Stimulated activated CD4-positive, alpha-beta T cell treated with anti-CD3 and anti-CD28 coated beads, Interleukin-4, amount 100 ng/mL, for 24 hours (primary cell): ENCODE results near the gene ALKBH6.
A peak's percentile ranks its signal among the peaks of the same experiment; 100 is the strongest.
"Not testable (repeated sequence)": the region's sequence is repeated elsewhere in the genome, so short reads cannot be mapped to it uniquely, and the experiment has no call there.

Source experiments
- DNase-seq: peaks from one replicate; pipeline ENCODE4 v3.0.0-alpha.2; 2020

ALKBH6 gene

GRCh38 chr19:35992907-35993765, 20.9 kb downstream of the ALKBH6 start:
- DNase-seq: no peak

- no peak for DNase-seq
Observed at GRCh38 chr19:35991731-35992450, 22.1 kb downstream of the ALKBH6 start.

- no peak for DNase-seq
Observed at GRCh38 chr19:35990771-35991730, 23.0 kb downstream of the ALKBH6 start.

- no peak for DNase-seq
Observed at GRCh38 chr19:35990156-35990555, 23.9 kb downstream of the ALKBH6 start.

- no peak for DNase-seq
Observed at GRCh38 chr19:35988824-35989223, 25.2 kb downstream of the ALKBH6 start.

- no peak for DNase-seq
Observed at GRCh38 chr19:35987571-35987896, 26.5 kb downstream of the ALKBH6 start.

GRCh38 chr19:35986664-35987570, 27.1 kb downstream of the ALKBH6 start:
- DNase-seq: peak; percentile 20

GRCh38 chr19:35986111-35986510, 27.9 kb downstream of the ALKBH6 start:
- no peak for DNase-seq

GRCh38 chr19:35983177-35983576, 30.8 kb downstream of the ALKBH6 start:
- DNase-seq: no peak

GRCh38 chr19:35980997-35981396, 33.0 kb downstream of the ALKBH6 start:
- not testable (repeated sequence) for DNase-seq

GRCh38 chr19:35978832-35979365, 35.1 kb downstream of the ALKBH6 start:
- DNase-seq: no peak

- DNase-seq: no peak
Observed at GRCh38 chr19:35978271-35978670, 35.7 kb downstream of the ALKBH6 start.

GRCh38 chr19:35977446-35978222, 36.4 kb downstream of the ALKBH6 start:
- DNase-seq: no peak

GRCh38 chr19:35975608-35976214, 38.3 kb downstream of the ALKBH6 start:
- no peak for DNase-seq

- DNase-seq: no peak
Observed at GRCh38 chr19:35973487-35973886, 40.5 kb downstream of the ALKBH6 start.

- DNase-seq: no peak
Observed at GRCh38 chr19:35966771-35967170, 47.2 kb downstream of the ALKBH6 start.

- peak; percentile 49 for DNase-seq
Observed at GRCh38 chr19:35963514-35963913, 50.5 kb downstream of the ALKBH6 start.

GRCh38 chr19:35960432-35960972, 53.5 kb downstream of the ALKBH6 start:
- DNase-seq: no peak

GRCh38 chr19:35959968-35960320, 54.1 kb downstream of the ALKBH6 start:
- DNase-seq: no peak
